ENCODE measurements around the gene CSNK2A2.

Gene CSNK2A2

DNA sequence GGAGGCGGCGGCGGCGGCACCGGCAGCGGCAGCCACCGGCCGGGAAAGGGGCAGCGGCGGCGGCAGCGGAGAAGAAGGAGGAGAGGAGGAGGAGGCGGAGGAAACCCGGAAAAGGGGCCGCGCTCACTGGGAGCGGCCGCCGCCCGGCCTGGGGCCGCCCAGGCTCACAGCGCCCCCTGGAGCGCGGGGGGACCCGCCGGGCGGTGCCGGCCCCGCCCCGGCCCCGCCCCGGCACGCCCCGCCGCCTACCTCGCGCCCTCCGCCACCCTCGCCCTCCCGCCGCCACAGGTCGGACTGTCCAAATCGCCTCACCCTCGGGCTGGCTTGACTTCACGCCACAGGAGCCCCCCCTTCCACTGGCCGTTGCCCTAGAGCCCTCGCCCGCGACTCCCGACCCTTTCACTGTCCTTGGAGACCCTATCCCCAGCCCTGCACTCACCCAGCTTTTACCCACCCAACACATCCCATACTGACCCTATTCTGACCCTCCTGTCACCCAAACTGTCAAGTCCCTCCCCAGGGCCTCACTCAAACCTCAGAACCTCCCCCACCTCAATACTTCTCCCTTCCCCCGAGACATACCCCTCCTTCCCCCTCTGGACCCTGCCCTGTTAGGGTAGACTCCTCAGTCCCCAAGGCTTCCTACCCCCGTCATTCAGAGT lies at the start of gene CSNK2A2:
CSNK2A2 (minus strand) TSS at position 85 of the 662 bp plus-strand sequence. CDS start 370 bp downstream, outside the sequence.
- DNase-seq = peak; percentile 80

DNA sequence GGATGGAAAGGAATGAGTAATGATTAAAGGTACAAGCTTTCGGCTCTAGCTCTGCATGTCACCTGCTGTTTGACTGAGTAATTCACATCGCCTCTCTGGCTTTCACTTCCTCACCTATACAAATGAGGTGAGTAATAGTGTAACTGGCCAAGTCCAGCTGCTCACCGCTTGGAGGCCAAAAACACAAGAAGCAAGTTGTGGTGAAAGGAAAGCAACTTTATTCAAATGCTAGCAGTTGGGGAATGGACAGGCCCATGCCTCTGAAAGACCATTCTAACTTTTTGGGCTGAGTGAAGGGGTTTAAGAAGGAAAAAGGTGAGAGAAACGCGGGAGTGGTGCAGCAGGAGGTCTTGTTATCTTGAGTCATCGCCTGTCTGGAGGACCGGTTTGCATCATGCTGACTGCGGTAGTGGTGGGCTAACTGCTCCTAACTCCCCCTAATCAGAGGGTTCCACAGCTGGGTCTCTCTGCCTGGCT lies 45.7 kb upstream of the CSNK2A2 start:
- DNase-seq = no peak

DNA sequence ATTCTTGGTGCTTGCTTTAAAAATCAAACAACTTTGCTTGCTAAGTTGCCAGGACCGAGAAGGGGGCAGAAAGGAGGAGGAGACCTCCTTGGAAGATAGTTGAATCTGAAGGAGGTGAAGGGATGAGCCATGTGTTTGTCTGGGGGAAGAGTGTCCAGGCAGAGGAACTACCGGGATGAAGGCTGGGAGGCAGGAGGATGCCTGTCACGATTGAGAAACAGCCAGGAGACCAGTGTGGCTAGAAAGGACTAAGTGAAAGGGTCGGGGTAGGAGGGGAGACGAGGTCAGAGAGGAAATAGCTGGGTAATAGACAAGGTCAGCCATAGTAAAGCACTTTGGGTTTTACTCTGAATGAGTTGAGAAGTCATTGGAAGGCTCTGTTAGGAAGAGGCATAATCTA lies 38.9 kb upstream of the CSNK2A2 start:
- no peak for DNase-seq

DNA sequence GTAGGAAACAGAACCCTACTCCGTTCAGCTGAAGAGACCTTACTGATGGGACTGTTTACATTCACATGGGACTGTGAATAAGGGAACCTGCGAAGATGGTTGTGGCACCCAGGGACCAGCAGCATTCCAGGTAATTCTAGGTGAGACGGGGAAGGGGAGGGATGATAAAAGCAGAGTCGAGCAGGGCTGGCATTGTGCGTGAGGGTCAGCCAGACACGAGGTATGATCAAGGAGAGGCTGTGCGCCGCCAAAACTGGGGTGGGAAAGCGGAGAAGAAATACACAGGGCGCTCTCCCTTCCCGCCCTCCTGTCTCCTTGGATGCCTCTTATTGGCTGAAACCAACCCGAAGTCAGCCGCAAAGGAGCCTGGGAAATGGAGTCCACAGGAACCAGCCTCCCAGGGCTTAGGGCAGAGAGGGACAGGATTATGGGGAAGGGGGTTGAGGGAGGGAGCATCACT lies 38.4 kb upstream of the CSNK2A2 start:
- DNase-seq = peak; percentile 72

DNA sequence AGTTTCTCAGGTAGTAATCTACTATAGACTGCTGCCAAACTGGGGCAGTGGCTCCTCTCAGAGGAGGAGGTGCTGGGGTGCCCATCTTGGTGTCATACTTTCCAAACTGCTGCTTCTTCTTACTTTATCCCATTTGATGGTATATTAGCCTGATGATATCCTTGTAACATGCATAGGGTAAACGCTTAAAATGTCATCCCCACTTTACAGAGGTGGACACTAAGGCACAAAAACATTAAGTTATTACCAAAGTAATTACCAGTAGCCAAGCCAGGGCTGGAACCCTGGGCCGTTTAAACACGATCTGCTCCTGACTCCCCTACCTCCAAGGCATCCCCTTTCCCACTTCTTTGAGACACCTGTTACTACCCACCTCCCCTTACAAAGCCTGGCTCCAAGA lies 37.8 kb upstream of the CSNK2A2 start:
- DNase-seq = no peak

DNA sequence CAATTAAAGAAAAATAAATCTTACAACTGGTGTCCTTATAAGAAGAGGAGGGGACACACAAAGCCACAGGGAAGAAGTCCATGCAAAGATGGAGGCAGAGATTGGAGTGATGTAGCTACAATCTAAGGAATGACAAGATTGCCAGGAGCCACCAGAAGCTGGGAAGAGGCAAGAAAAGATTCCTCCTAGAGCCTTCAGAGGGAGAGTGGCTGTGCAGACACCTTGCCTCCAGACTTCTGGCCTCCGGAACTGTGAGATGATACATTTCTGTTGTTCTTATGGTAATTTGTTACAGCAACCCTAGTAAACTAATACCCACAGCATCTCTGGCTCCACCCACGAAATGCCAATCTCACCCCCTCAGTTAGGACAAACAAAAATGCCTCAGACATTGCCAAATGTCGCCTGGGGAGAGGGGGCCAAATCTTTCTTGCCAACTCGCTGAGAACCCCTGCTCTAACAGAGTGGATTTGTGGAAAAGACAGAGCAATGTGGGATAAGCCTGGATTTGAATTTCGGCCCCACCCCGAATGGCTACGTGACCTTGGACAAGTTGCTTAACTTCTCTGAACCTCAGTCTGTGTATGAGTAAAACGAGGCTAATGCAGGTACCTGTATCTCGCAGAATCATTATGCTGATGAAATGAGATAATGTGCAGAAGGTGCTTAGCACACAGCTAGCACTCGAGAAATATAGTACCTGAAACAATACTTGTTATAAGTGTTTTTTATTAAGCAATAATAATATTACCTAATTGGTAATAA lies 37.1 kb upstream of the CSNK2A2 start:
- DNase-seq = no peak

DNA sequence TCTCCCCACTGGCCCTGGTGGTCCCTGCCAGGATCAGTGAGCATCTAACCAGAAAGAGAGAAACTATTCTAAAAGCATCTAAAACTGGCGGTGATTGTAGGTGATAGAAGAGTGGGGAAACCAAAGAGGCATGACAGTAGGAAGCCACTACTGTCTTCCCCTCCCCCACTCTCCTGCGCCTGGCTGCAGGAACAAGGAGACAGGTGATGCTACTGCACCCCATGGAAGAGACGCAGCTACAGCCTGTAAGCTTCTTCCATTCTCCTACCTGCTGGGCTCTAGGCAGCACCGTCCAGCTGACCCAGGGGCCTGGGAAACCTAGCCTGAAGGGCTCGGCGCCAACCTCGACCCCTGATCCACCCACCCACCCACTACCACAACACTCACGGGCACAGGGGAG lies 32.4 kb upstream of the CSNK2A2 start:
- no peak for DNase-seq

DNA sequence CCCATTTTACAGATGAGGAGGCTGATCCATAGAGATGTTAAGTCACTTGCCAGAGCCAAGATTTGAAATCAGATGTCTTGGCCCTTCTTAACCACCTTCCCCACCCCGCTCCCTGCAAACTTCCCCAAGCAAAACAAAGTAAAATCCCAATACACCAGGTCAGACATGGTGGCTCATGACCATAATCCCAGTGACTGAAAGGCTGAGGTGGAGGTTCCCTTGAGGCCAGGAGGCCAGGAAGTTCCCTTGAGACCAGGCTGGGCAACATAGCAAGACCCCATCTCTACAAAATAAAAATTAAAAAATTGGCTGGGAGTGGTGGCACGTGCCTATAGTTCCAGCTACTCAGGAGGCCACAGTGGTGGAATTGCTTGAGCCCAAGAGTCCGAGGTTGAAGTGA lies 28.9 kb upstream of the CSNK2A2 start:
- DNase-seq = no peak

DNA sequence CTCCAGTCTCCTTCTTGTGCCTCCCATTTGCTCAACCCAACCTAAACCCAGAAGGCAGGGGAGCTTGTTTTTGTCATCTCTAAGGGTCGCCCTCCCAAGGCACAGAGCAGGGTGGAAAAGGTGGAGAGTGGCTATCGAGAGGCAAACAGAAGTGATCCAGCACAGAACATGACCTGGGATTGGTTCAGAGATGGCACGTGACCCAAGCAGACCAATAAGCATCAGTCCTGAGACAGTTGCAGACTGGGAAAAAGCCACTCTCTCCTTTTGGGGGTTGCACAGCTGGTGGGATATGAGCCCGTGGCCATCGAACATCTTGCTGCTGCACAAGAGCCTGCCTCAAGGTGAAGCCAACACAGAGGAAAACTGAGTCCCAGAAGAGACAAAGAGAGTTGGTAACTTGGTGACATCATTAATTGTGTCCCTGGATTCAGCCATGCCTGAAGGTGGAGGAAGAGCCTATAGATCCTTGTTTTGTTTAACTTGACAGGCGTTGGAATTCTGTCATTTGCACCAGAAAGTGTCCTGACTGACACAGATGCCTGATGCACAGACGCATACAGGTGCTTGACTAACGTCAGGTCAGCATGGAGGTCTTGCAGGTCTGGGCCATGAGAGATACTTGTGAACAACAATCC lies 28.2 kb upstream of the CSNK2A2 start:
- DNase-seq = no peak

DNA sequence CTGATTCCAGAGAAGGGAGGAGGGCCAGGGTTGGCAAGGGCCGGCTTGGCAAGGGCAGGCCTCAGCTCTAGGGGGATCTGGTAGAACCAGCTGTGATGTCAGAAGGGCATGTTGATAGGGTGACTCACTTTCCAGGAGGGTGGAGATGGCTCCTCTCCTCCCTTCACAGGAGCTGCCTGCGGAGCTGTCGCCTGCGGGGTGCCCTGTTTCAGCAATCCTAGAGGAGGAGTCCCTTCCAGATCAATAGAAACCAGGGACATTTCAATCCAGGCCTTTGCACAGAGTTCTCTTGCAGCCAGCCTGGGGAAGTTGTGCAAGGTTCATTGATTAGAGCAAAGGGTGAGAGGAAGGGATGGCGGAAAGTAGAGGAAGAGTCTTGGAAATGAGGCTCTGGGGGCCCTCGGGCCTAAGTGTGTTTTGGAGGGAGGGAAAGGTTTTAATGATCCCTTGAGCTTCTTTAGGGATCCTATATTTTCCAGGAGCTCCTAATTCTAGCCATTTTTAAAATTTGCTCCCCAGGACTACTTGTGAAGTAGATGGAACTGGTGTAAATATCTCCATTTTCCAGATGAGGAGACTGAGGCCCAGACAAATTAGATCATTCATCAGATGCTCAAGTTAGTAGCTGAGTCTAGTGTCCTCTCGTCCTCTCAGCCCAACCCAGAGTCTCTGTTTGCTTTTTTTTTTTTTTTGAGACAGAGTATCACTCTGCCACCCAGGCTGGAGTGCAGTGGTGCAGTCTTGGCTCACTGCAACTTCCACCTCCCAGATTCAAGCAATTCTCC lies 24.8 kb upstream of the CSNK2A2 start:
- no peak for DNase-seq

DNA sequence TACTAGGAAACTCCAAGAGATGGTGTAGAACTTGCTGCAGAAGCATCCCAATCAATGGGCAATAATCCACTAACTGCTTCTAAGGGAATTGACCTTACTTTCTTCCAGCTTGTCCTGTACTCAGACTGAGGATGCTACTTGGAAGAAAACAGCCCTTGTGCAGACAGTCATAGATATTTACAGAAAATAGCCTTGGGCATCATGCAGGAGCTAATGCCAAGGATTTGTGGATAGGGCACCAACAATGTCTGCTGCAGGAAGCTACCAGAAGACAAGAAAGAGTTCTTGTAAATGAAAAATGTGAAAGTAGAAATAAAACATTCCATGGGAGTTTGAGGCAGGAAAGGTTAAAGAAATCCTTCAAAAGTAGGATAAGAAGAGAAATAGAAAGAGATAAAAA lies 21.5 kb upstream of the CSNK2A2 start:
- no peak for DNase-seq

DNA sequence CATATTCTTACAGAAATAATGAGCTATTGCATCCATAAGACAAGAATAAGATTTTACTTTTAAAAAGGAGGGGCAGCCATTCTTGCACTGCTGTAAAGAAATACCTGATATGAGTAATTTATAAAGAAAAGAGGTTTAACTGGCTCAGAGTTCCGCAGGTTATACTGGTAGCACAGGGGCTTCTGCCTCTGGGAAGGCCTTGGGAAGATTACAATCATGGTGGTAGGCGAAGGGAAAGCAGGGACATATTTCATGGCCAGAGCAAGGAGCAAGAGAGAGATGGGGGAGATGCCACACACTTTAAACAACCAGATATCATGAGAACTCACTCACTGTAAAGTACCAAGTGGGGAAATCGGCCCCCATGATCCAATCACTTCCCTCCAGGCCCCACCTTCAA lies 20.9 kb upstream of the CSNK2A2 start:
- no peak for DNase-seq

DNA sequence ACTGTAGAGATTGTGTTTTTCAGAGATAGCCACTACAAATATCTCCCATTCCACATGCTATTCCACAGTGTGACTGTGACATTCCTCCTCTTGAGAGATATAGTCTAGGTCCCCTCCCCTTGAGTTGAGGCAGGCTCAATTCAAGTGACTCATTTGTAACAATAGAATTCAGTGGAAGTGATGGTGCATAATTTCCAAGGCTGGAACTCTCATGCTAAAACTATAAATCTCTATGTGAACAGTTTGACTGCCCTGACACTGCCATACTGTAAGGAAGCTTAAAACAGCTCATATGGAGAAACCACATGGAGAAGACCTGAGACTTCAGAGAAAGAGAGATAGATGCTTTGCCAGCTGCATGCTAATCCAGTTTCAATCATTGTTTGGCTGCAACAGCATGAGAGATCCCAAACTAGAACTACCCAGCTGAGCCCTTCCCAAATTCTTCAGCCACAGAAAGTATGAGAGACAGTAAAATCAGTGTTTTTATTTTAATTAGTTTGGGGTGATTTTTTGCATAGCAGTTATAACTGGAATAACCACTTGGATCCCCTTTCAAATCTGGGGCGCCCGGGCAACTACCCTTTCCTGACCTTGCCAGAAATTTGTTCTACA lies 19.5 kb upstream of the CSNK2A2 start:
- DNase-seq = no peak

DNA sequence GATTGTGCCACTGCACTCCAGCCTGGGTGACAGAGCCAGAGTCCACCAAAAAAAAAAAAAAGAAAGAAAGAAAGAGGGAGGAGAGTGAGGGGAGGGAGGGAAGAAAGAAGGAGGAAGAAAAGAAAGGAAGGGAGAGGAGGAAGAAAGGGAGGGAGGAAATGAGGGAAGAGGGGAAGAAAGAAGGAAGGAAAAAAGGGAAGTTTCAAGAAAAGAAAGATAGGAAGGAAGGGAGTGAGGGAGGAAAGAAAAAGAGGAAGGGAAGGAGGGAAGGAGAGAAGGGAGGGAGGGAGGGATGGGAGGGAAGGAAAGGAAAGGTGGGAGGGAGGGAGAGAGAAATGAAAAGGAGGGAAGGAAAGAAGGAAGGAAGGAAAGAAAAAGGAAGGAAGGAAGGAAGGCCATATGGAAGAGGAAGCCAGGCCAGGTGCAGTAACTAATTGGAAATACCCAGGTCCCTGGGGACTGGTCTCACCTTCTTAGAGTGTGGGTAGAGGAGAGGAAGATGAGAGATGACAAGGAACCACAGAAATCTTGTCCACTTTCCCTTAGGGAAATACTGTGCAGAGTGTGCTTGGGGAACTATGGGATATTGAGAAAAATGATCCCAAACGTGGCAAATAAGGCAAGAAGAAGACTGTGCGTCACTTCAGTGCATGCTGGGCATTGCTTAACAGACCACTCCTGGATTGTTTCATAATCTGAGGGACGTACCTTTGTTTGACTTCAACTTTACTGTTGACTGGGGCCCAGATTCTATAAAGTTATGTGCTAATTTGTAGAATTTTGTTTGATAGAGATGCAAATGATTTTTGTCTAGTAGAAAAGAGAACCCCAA lies 15.1 kb upstream of the CSNK2A2 start:
- DNase-seq = no peak

DNA sequence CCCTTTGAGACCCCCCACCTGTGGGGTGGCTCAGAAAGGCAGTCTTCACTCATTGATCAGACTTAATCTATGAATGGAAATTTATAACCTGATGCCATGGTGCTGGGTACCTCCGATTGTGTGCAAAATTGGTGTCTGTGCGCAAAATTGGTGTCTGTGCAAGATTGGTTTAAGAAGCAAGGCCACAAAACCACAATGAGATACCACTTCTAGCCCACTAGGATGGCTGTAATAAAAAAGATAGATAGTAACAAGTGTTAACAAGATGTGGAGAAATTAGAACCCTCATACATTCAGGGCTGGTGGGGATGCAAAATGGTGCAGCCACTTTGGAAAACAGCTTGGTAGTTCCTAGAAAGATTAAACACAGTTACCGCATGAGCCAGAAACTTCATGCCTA lies 13.9 kb upstream of the CSNK2A2 start:
- no peak for DNase-seq

DNA sequence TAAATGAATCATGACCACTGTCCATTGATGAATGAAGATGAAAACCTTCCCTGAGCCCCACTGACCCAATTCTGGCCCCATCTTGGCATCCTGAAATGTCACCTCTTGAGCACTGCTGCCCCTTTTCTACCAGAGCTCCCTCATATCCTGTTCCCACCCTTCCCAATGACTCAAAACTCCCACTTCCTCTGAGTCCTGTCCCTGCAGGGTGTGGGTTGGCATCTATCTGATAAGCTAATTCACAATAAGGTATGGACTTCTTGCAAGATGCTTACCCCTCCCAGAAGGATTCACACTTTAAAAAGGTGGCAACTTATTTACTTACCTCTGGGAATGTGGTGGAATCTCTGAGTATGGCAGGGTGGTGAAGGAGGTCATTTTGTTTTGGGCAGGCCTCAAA lies 13.3 kb upstream of the CSNK2A2 start:
- DNase-seq = no peak

DNA sequence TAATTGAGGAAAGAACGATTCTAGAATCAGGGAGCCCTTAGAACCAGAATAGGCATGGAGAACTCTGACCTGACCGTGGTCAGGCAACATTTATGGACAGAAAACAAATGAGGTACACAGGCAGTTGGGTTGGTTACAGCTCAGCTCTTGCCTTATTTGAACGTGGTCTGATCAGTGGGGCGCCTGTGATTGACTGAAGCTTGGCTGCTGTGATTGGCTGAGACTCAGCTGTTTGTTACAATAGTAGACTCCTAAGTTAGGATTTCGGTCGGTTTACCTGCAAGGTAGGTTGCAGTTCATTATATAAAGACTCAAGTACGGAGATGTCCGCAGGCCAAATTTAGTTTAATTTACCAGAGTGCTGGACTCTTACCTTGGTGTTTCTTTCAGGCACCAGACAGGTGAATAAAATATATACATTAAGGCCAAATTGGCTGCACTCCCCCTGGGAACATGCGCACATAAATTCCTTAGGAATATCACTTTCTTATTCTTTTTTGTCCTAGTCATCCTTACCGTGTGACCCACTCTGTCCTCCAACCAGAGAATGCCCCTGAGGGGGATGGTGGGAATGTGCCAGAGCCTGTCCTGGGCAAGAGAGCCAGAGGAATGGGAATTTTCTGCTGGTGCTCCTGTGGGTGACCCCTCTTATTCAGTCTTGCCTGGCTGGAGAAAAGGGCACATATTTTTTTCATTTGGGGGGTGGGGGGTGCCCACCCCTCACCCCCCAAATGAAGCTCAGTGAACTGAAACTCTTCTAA lies 7.5 kb upstream of the CSNK2A2 start:
- DNase-seq = no peak

DNA sequence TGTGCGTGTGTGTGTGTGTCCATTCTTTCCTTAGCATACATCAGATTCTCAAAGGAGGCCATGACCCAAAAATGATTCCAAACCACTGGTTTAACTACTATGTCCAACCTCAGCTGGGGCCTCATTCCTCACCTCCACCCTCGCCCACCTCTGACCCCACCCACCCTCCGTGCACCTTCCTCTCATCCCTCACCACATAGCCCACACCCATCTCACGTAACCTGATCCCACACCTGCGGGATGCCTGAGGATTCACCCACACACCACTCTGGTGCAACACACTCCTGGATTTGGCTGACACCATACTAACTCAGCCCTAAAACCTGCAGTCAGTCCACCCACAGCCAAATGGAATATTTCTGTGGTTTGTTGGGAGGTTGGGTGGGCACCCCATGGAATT lies 3.3 kb upstream of the CSNK2A2 start:
- DNase-seq = no peak

DNA sequence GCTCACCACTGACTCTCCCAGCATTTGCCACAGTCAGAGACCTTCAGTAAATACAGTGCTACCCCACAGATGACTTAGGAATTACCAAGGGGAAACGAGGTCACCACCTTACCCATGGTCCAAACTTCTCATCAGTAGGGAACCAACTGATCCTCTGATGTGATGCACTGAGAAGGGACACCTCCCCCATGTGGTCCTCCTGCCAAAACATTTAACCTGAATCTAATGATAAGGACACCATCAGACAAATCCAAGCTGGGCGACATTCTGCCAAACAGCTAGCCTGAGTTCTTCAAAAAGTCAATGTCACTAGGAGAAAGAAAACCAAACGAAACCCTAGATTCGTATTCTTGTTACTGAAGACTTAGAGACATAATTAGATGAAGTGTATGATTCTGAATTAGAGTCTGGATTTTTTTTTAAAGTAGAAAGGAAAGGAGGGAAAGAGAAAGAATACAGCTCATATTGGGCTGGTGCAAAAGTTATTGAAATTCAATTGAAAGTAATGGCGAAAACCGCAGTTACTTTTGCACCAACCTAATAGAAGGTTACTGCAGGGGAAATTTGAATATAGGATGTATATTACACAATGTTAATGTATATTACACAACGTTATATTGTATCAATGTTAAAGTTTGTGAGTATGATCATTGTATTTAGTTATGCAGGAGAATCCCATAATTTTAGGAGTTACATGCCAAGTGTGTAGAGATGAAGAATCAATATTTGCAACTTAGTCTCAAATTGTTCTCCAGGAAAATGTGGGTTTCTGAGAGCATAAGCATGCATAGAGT lies 2.3 kb upstream of the CSNK2A2 start:
- DNase-seq = no peak

DNA sequence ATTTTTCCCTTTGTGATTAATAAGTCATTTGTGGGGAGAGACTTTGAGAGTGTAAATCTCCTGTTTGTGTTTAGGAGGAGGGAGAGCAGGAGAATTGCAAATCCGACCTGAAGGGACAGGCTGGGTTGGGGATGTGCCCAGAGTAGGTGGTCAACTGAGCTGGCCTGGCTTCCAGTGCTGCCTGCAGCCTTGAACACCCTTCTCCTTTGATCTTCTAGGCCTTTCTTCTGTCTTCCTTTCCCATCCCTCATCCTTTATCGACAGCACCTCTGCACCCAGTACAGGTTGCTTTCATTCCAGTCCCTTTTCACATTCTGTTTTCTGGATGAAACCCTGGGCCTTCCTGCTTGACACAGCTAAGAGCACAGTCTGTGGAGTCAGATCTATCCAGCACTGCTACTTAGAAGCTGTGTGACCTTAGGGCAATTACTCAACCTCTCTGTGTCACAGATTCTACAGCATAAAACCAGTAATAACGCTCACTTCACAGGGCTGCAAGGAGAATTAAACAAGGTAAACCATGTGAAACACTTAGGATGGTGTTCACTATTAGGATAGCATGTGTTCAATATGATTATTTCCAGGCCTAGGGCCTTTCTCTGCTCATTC lies 1.0 kb upstream of the CSNK2A2 start:
- no peak for DNase-seq

All from CD4-positive, alpha-beta T cell treated with Interleukin-6 for 4 hours (primary cell).